ENCODE data around the gene IL6ST. TPM values are rescaled to one million over a fixed set of nuclear protein-coding genes. Genes with fewer than 3 reads are reported as not detected.

Gene IL6ST
- total RNA-seq, 1 donor from 2014 or later: 55.2 TPM

DNA sequence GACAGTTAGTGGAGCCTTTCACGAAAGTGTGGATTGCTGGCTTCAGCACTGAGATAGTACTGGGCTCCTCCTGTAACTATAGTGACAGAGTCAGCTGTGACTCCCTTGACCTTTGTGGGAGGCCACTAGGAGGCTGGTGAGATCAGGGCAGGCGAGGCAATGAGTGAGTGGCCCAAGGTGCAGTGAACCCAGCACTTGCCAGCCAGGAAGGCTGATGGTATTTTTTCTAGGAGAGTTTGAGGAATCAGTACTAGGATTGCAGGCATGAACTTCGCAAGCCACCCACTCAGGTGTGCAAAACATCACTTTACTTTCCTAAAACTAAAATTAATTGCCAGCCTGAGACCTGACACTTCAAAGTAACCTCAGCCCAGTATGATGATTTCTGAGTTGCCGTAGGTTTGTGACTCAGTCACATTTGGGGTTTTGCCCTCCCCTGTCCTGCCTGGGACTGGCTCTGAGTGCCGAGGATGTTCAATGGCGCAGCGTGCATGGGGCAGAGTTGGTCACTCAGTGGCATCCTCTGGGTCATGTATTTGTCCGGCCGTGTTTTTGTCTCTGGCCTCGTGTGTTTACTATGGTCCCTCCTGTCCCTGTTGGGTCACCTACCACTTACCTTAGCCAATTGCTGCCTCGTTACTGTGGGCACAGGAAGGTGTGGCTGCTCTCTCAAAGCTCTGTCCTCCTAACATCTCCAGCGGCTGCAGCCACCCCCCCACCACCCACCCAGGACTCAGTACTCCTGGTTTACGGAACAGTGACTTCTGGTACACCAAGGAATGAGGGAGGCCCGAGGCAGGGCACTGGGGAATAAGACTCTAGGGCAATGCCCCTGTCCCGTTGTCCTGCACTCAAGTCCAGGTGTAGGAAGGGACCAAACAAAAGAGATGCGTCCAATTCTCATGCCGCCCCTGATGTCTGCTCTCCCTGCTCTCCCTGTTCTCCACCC is 76.4 kb downstream of the IL6ST start:
- no peak for ATAC-seq

DNA sequence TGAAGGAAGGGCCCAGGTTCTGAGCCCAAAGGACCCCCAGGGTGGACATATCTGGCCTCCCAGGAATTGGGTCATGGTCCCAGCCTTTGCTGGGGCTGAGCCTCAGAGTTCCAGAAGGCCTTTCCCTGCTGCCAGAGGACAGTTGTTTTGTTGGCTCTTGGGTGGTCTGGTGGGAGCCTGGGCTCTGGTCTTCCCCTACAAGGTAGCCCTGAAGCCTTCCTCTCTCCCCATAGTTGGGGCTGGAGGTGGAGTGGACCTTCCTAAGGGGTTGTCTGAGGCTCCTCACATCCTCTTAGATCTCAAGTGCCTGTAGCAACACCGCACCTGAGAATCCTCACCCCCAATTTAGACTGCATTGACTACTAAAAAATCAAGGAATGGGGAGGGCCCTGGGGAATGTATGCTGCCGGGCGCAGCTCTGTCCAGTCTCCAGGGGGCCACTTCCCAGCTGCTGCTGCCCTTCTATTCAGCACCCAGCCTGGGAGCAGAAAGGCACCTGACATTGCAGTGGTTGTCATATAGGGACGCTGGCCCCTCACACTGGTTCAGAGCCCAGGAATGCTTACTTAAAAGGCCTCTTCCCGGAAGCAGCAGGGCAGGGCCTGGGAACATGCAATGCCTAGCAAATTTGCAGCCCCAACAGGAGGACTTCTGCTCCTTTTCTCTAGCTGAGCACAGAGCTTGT is 77.2 kb downstream of the IL6ST start:
- ATAC-seq: no peak

GRCh38 chr5:55916986-55917385 is 77.8 kb downstream of the IL6ST start:
- no peak for ATAC-seq

DNA sequence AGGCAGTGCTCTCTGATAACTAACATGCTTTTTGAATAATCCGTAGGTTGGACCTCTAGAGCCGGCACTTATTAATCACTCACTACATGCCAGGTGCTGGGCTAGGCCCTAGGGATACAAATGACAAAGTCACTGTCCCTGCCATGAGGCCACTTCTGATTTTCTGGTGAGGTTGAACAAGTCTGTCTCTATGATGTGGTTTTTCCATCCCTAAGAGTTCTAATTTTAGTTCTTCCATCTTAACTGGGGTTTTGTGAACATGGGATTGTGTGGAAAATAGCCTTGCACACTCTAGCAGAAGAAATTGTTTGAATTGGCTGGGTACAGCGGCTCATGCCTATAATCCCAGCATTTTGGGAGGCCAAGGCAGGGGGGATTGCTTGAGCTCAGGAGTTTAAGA is 79.0 kb downstream of the IL6ST start:
- no peak for ATAC-seq

GRCh38 chr5:55914971-55915370 is 79.8 kb downstream of the IL6ST start:
- no peak for ATAC-seq

GRCh38 chr5:55913466-55914413 is 81.0 kb downstream of the IL6ST start:
- ATAC-seq: no peak

GRCh38 chr5:55911784-55912653 is 82.7 kb downstream of the IL6ST start:
- no peak for ATAC-seq

- ATAC-seq: no peak
Observed at GRCh38 chr5:55908804-55909203, 86.0 kb downstream of the IL6ST start.

GRCh38 chr5:55907927-55908326 is 86.8 kb downstream of the IL6ST start:
- ATAC-seq: no peak

- ATAC-seq: no peak
Observed at GRCh38 chr5:55905251-55905650, 89.5 kb downstream of the IL6ST start.

DNA sequence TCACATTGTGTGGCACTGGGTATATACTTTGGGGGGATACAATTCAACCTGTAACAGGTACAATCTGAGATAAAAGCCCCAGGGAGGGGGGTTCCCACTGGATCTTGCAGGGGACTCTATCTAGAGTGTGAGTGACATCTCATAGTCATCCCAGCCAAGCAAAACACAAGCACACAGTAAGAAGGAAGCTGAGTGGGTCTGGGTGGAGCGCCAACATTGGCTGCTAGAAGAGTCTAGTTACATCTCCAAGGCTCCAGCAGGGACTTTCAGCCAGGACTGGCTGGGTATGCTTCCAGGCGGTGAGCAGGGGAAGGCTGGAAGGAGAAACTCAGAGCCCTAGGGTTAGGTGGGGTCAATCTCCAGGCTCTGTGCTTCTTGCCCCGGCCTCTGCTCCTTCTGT is 90.6 kb downstream of the IL6ST start:
- no peak for ATAC-seq

GRCh38 chr5:55903121-55903701 is 91.6 kb downstream of the IL6ST start:
- ATAC-seq: peak; percentile 46

GRCh38 chr5:55902696-55903095 is 92.1 kb downstream of the IL6ST start:
- peak; percentile 13 for ATAC-seq

GRCh38 chr5:55900776-55901175 is 94.0 kb downstream of the IL6ST start:
- no peak for ATAC-seq

GRCh38 chr5:55900068-55900467 is 94.7 kb downstream of the IL6ST start:
- no peak for ATAC-seq

DNA sequence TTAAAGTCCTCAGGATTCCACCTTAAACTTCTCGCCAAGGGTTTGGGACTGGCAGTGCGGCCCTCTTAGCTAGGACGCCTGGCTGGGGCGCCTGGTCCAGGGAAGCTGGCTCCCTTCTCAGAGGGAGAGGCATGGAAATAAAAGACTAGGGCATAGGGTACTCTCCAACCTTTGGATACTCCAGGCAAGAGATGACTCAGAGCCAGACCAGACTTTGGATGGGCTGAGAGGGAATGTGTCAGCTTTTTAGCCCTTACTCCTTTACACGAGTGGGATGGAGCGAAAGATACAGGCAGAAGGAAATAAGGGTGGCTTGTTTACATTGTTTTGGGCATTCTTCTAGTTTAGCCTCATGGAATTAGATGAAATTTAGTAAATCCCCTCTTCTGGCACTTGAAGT is 95.4 kb downstream of the IL6ST start:
- ATAC-seq: no peak

DNA sequence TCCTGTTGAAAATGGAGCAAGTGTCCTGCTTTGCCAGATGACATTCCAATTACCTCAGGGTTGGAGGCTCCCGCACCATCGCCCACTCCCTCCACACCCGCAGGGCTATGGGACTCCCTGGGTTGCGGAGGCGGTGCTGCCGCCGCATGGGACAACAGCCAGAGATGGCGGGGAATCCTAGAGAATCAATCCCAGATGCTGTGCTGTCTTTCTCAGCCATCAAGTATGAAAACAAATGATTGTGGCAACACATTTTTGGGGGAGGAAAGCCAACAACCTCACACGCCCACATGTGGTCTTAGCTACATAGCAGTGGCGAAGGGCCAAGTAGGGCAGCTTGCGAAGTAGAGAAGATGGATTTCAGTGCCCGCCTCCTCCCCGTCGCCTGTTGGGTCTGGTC is 96.9 kb downstream of the IL6ST start:
- ATAC-seq: no peak

DNA sequence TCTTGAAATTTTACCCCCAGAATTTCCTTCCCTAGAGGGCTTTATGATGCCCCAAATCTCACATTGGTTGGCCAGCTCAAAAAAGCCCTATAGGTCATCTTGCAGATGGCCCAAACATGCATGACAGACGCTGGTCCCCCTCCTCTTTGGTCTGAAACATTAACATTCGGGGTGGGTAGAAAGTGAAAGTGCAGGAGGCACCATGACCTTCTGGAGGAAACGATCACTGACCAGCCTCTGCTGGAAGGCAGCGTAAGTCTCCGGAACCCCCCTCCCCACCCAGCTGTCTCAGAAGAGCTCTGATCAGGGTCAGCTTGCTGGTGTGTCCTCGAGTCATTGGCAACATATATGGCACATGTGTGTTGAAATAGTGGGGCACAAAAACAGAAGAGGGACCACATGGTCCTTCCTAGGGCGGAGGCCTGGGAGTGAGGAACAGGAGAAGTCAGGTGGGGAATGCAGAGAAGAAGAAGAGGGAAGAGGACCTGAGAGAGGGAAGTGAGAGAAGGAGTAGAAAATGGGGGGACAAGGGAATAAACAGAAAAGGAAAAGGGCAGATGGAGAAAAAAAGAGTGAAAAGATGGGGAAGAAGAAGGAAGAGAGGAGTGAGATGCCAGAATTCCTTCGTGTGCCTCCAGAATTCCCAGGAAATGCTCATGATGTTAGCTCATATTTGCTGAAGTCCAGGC is 97.4 kb downstream of the IL6ST start:
- no peak for ATAC-seq

GRCh38 chr5:55896663-55897062 is 98.1 kb downstream of the IL6ST start:
- ATAC-seq: no peak

- no peak for ATAC-seq
Observed at GRCh38 chr5:55896238-55896637, 98.5 kb downstream of the IL6ST start.

GRCh38 chr5:55895346-55895745 is 99.4 kb downstream of the IL6ST start:
- ATAC-seq: no peak
